BLaER1 (cell line): ENCODE results near the gene B3GNT7.

Source experiments
- H3K27ac ChIP-seq: shearing (Covaris generic); formaldehyde crosslinking; 2 replicates; pipeline ENCODE4 v1.8.1; 2022
- H3K27me3 ChIP-seq: shearing (Covaris generic); formaldehyde crosslinking; 2 replicates; pipeline ENCODE4 v1.8.1; 2022
- H3K36me3 ChIP-seq: shearing (Covaris generic); formaldehyde crosslinking; 2 replicates; pipeline ENCODE4 v1.8.1; 2022
- H3K4me1 ChIP-seq: shearing (Covaris generic); formaldehyde crosslinking; 2 replicates; pipeline ENCODE4 v1.8.1; 2022
- H3K4me2 ChIP-seq: shearing (Covaris generic); formaldehyde crosslinking; 2 replicates; pipeline ENCODE4 v1.8.1; 2022
- H3K4me3 ChIP-seq: shearing (Covaris generic); formaldehyde crosslinking; 2 replicates; pipeline ENCODE4 v1.8.1; 2022
- H3K9ac ChIP-seq: shearing (Covaris generic); formaldehyde crosslinking; 2 replicates; pipeline ENCODE4 v1.8.1; 2022
- H3K9me3 ChIP-seq: shearing (Covaris generic); formaldehyde crosslinking; 2 replicates; pipeline ENCODE4 v1.8.1; 2022
- H4K20me1 ChIP-seq: shearing (Covaris generic); formaldehyde crosslinking; 2 replicates; pipeline ENCODE4 v1.8.1; 2022
- Cebpa-rat ChIP-seq: shearing (Covaris generic); IDR thresholded peaks from 2 replicates; pipeline ENCODE4 v1.8.1; 2022

Gene B3GNT7

GRCh38 chr2:231410293-231411004, 14.9 kb downstream of the B3GNT7 start:
- peaks cover 32% of the 10 kb centered on the region for H3K9me3 ChIP-seq
- peaks cover 21% of the 10 kb centered on the region for H3K27me3 ChIP-seq
- no peak overlapping the region for H3K27ac ChIP-seq
- no peak overlapping the region for H3K4me2 ChIP-seq
- H3K36me3 ChIP-seq: no peaks in the 10 kb centered on the region
- TF ChIP-seq Cebpa-rat: no peak
- peaks cover 36% of the 10 kb centered on the region for H3K4me1 ChIP-seq
- H4K20me1 ChIP-seq: no peaks in the 10 kb centered on the region
- H3K9ac ChIP-seq: no peak overlapping the region
- no peak overlapping the region for H3K4me3 ChIP-seq

- Histone ChIP-seq H3K9me3 (peaks cover 32% of the 10 kb centered on the region), H3K4me1 (peaks cover 28% of the 10 kb centered on the region), H3K4me3 (no peak overlapping the region), H3K36me3 (no peaks in the 10 kb centered on the region), H3K27ac (no peak overlapping the region), H4K20me1 (no peaks in the 10 kb centered on the region), H3K4me2 (no peak overlapping the region), H3K27me3 (peaks cover 21% of the 10 kb centered on the region), H3K9ac (no peak overlapping the region)
- TF ChIP-seq Cebpa-rat: no peak
Measured at GRCh38 chr2:231411237-231411636, 15.7 kb downstream of the B3GNT7 start.

- Histone ChIP-seq H3K9me3 (peaks cover 32% of the 10 kb centered on the region), H3K27me3 (peaks cover 21% of the 10 kb centered on the region), H3K27ac (no peak overlapping the region), H3K4me2 (peak overlapping the region; percentile 98), H4K20me1 (no peaks in the 10 kb centered on the region), H3K4me3 (peak overlapping the region; percentile 69), H3K36me3 (no peaks in the 10 kb centered on the region), H3K9ac (peak overlapping the region; percentile 42), H3K4me1 (peaks cover 20% of the 10 kb centered on the region)
- no peak for TF ChIP-seq Cebpa-rat
Measured at GRCh38 chr2:231411831-231412617, 16.5 kb downstream of the B3GNT7 start.

- no peak for TF ChIP-seq Cebpa-rat
- Histone ChIP-seq H3K4me3 (peak overlapping the region; percentile 69; the same call in 1 of the 2 replicates), H3K36me3 (no peaks in the 10 kb centered on the region), H3K27me3 (peaks cover 21% of the 10 kb centered on the region), H3K4me2 (peak overlapping the region; percentile 98), H3K4me1 (peaks cover 17% of the 10 kb centered on the region), H4K20me1 (no peaks in the 10 kb centered on the region), H3K9ac (no peak overlapping the region), H3K9me3 (peaks cover 30% of the 10 kb centered on the region), H3K27ac (no peak overlapping the region)
Measured at GRCh38 chr2:231412618-231412963, 17.1 kb downstream of the B3GNT7 start.

- no peak for TF ChIP-seq Cebpa-rat
- no peak overlapping the region for H3K9ac ChIP-seq
- H3K27ac ChIP-seq: no peak overlapping the region
- no peaks in the 10 kb centered on the region for H3K36me3 ChIP-seq
- peaks cover 22% of the 10 kb centered on the region for H3K9me3 ChIP-seq
- H3K4me2 ChIP-seq: no peak overlapping the region
- H4K20me1 ChIP-seq: no peaks in the 10 kb centered on the region
- peaks cover 21% of the 10 kb centered on the region for H3K27me3 ChIP-seq
- peaks cover 17% of the 10 kb centered on the region for H3K4me1 ChIP-seq
- H3K4me3 ChIP-seq: no peak overlapping the region
Measured at GRCh38 chr2:231413456-231413855, 17.9 kb downstream of the B3GNT7 start.

- Histone ChIP-seq H3K4me3 (no peak overlapping the region), H3K4me2 (no peak overlapping the region), H4K20me1 (no peaks in the 10 kb centered on the region), H3K4me1 (peaks cover 17% of the 10 kb centered on the region), H3K9me3 (peaks cover 16% of the 10 kb centered on the region), H3K36me3 (no peaks in the 10 kb centered on the region), H3K9ac (no peak overlapping the region), H3K27ac (no peak overlapping the region), H3K27me3 (peaks cover 21% of the 10 kb centered on the region)
- TF ChIP-seq Cebpa-rat: no peak
Measured at GRCh38 chr2:231413921-231414476, 18.5 kb downstream of the B3GNT7 start.

- peaks cover 8% of the 10 kb centered on the region for H3K9me3 ChIP-seq
- peaks cover 10% of the 10 kb centered on the region; the same call in 1 of the 2 replicates for H3K4me1 ChIP-seq
- H3K27ac ChIP-seq: no peak overlapping the region
- no peak overlapping the region for H3K9ac ChIP-seq
- no peak overlapping the region for H3K4me3 ChIP-seq
- H3K27me3 ChIP-seq: peaks cover 21% of the 10 kb centered on the region
- H3K36me3 ChIP-seq: no peaks in the 10 kb centered on the region
- no peaks in the 10 kb centered on the region for H4K20me1 ChIP-seq
- no peak for TF ChIP-seq Cebpa-rat
- H3K4me2 ChIP-seq: no peak overlapping the region
Measured at GRCh38 chr2:231415029-231415428, 19.5 kb downstream of the B3GNT7 start.

GRCh38 chr2:231418820-231419640, 23.5 kb downstream of the B3GNT7 start:
- Histone ChIP-seq H3K36me3 (no peaks in the 10 kb centered on the region), H3K27me3 (no peaks in the 10 kb centered on the region), H3K9ac (no peak overlapping the region), H3K27ac (no peak overlapping the region), H3K9me3 (no peaks in the 10 kb centered on the region), H3K4me3 (no peak overlapping the region), H4K20me1 (no peaks in the 10 kb centered on the region), H3K4me1 (peaks cover 5% of the 10 kb centered on the region; the same call in 1 of the 2 replicates), H3K4me2 (no peak overlapping the region)
- TF ChIP-seq Cebpa-rat: no peak

- H3K27ac ChIP-seq: no peak overlapping the region
- TF ChIP-seq Cebpa-rat: no peak
- no peaks in the 10 kb centered on the region for H4K20me1 ChIP-seq
- H3K4me3 ChIP-seq: no peak overlapping the region
- H3K36me3 ChIP-seq: no peaks in the 10 kb centered on the region
- 0 out of 2 replicates have a peak, but pooled peaks cover 4% of the 10 kb centered on the region for H3K4me1 ChIP-seq
- no peaks in the 10 kb centered on the region for H3K27me3 ChIP-seq
- peaks cover 6% of the 10 kb centered on the region; the same call in 1 of the 2 replicates for H3K9me3 ChIP-seq
- H3K9ac ChIP-seq: no peak overlapping the region
- H3K4me2 ChIP-seq: no peak overlapping the region
Measured at GRCh38 chr2:231421051-231421580, 25.6 kb downstream of the B3GNT7 start.
